ENCODE results near the gene JMJD7.
A peak's percentile ranks its signal among the peaks of the same experiment; 100 is the strongest.

JMJD7 gene

DNA sequence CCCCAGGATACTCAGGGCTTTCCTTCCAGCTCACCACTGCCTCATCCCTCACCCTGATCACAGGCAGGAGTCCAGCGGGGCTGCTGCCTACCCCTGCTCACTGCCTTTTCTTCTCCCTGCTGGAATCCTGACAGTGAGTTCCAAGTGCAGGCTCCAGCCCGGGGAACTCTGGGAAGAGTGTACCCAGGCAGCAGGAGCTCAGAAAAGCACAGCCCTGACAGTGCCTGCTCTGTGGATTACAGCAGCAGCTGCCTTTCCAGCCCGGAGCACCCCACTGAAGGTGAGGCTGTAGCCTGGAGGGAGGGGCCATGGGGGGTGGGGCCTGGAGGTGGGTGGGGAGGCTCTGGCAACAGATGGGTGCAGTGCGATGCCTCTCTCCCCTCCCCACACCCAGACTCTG, 6.1 kb upstream of the JMJD7 start:
- no peaks in the 10 kb centered on the region for H3K9me3 Mint-ChIP-seq
- TF ChIP-seq, protein P1, sequence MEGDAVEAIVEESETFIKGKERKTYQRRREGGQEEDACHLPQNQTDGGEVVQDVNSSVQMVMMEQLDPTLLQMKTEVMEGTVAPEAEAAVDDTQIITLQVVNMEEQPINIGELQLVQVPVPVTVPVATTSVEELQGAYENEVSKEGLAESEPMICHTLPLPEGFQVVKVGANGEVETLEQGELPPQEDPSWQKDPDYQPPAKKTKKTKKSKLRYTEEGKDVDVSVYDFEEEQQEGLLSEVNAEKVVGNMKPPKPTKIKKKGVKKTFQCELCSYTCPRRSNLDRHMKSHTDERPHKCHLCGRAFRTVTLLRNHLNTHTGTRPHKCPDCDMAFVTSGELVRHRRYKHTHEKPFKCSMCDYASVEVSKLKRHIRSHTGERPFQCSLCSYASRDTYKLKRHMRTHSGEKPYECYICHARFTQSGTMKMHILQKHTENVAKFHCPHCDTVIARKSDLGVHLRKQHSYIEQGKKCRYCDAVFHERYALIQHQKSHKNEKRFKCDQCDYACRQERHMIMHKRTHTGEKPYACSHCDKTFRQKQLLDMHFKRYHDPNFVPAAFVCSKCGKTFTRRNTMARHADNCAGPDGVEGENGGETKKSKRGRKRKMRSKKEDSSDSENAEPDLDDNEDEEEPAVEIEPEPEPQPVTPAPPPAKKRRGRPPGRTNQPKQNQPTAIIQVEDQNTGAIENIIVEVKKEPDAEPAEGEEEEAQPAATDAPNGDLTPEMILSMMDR (IDR thresholded peaks at IDR 0.05; ENCODE audit: unreplicated experiment in 3 of 3), result no peak
- peaks cover 41% of the 10 kb centered on the region for H3K36me3 Mint-ChIP-seq (ENCODE audit: low read depth)
- H3K4me3 Mint-ChIP-seq, result no peak overlapping the region
- peaks cover 4% of the 10 kb centered on the region for H3K4me1 Mint-ChIP-seq
- no peak overlapping the region for H3K27ac Mint-ChIP-seq
- no peaks in the 10 kb centered on the region for H3K27me3 Mint-ChIP-seq (ENCODE audit: low read depth)

DNA sequence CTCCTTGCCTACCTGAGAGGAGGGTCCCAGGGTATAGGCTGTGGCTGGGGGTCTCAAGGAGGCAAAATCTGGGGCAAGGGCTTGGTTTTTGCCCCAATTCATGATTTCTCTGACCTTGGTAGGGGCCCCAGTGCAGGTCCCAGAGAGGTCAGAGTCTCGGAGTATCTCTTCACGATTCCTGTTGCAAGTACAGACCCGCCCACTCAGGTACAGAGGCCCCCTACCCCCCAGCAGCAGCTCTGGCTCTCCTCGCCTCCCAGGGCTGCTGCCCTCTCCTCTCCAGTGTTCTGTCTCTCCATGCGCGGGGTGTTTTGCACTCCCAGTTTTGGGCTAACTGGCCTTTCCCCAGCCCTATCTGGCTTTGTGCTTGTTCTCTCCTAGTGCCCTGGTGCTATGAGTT, 5.4 kb upstream of the JMJD7 start:
- TF ChIP-seq, protein P1 (IDR thresholded peaks at IDR 0.05; ENCODE audit: unreplicated experiment in 3 of 3), result no peak
- H3K9me3 Mint-ChIP-seq, result no peaks in the 10 kb centered on the region
- no peak overlapping the region for H3K27ac Mint-ChIP-seq
- H3K36me3 Mint-ChIP-seq (ENCODE audit: low read depth), result peaks cover 35% of the 10 kb centered on the region
- H3K4me3 Mint-ChIP-seq, result no peak overlapping the region
- no peaks in the 10 kb centered on the region for H3K27me3 Mint-ChIP-seq (ENCODE audit: low read depth)
- H3K4me1 Mint-ChIP-seq, result peaks cover 4% of the 10 kb centered on the region

DNA sequence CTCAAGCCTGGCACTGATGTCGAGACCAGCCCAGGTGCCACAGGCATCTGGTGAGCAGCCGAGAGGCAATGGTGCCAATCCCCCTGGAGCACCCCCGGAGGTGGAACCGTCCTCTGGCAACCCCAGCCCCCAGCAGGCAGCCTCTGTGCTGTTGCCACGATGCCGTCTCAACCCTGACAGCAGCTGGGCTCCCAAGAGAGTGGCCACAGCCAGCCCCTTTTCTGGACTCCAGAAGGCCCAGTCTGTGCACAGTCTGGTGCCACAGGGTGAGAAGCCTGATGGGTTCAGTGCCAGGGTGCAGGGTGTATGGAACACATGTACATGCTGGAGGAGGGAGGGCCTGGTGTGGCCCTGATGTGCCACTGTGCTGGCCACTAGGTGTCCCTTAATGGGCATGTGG, 4.9 kb upstream of the JMJD7 start:
- Mint-ChIP-seq H3K27me3 (ENCODE audit: low read depth) (no peaks in the 10 kb centered on the region), H3K36me3 (ENCODE audit: low read depth) (peaks cover 31% of the 10 kb centered on the region), H3K27ac (no peak overlapping the region), H3K4me3 (no peak overlapping the region), H3K4me1 (peaks cover 4% of the 10 kb centered on the region), H3K9me3 (no peaks in the 10 kb centered on the region)
- TF ChIP-seq, protein P1 (IDR thresholded peaks at IDR 0.05; ENCODE audit: unreplicated experiment in 3 of 3), result no peak

DNA sequence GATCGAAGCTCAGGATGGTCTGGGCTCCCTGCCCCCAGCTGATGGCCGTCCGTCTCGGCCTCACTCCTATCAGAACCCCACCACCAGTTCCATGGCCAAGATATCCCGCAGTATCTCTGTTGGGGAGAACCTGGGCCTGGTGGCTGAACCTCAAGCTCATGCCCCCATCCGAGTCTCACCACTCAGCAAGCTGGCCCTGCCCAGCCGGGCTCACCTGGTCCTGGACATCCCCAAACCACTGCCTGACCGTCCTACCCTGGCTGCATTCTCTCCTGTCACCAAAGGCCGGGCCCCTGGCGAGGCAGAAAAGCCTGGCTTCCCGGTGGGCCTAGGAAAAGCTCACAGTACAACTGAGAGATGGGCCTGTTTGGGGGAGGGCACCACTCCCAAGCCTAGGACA, 4.4 kb upstream of the JMJD7 start:
- Mint-ChIP-seq H3K4me3 (no peak overlapping the region), H3K27me3 (ENCODE audit: low read depth) (no peaks in the 10 kb centered on the region), H3K9me3 (no peaks in the 10 kb centered on the region), H3K36me3 (ENCODE audit: low read depth) (peaks cover 27% of the 10 kb centered on the region), H3K4me1 (peaks cover 7% of the 10 kb centered on the region), H3K27ac (no peak overlapping the region)
- TF ChIP-seq, protein P1 (IDR thresholded peaks at IDR 0.05; ENCODE audit: unreplicated experiment in 3 of 3), result no peak

GRCh38 chr15:41824062-41824745, 3.7 kb upstream of the JMJD7 start:
- TF ChIP-seq, protein P1 (IDR thresholded peaks at IDR 0.05; ENCODE audit: unreplicated experiment in 3 of 3), result no peak
- no peak overlapping the region for H3K4me3 Mint-ChIP-seq

GRCh38 chr15:41825145-41825544, 2.7 kb upstream of the JMJD7 start:
- Mint-ChIP-seq H3K27ac (no peak overlapping the region), H3K4me1 (peaks cover 14% of the 10 kb centered on the region), H3K4me3 (peak overlapping the region in 1 of 3 experiments; percentile 19), H3K36me3 (ENCODE audit: low read depth) (peaks cover 15% of the 10 kb centered on the region), H3K27me3 (ENCODE audit: low read depth) (no peaks in the 10 kb centered on the region), H3K9me3 (no peaks in the 10 kb centered on the region)
- TF ChIP-seq, protein P1 (IDR thresholded peaks at IDR 0.05; ENCODE audit: unreplicated experiment in 3 of 3), result no peak

More at GRCh38 chr15:41824062-41824745, 3.7 kb upstream of the JMJD7 start:
- no peak overlapping the region for H3K27ac Mint-ChIP-seq
- no peaks in the 10 kb centered on the region for H3K27me3 Mint-ChIP-seq (ENCODE audit: low read depth)
- peaks cover 24% of the 10 kb centered on the region for H3K36me3 Mint-ChIP-seq (ENCODE audit: low read depth)
- H3K4me1 Mint-ChIP-seq, result peaks cover 14% of the 10 kb centered on the region
- H3K9me3 Mint-ChIP-seq, result no peaks in the 10 kb centered on the region

Measured in nephron (organoid).